Activated CD4-positive, alpha-beta T cell treated with anti-CD3 and anti-CD28 coated beads, Interleukin-2, amount 50 U/mL, for 4 hours (primary cell): ENCODE data around the gene UBE2V1.

Experiments
- DNase-seq, 2 experiments: peaks; one replicate each; pipeline ENCODE4 v3.0.0-alpha.2; 2020

The UBE2V1 gene

GRCh38 chr20:50042370-50043313 is 70.3 kb downstream of the UBE2V1 start:
- DNase-seq: no peak

- no peak for DNase-seq
These were observed 71.6 kb downstream of the UBE2V1 start for GRCh38 chr20:50041246-50041873.

GRCh38 chr20:50040432-50041245 is 72.3 kb downstream of the UBE2V1 start:
- no peak for DNase-seq

- no peak for DNase-seq
These were observed 73.1 kb downstream of the UBE2V1 start for GRCh38 chr20:50039706-50040431.

- DNase-seq: no peak
These were observed 74.4 kb downstream of the UBE2V1 start for GRCh38 chr20:50038574-50038991.

- DNase-seq: no peak
These were observed 74.8 kb downstream of the UBE2V1 start for GRCh38 chr20:50038169-50038568.

- no peak for DNase-seq
These were observed 75.4 kb downstream of the UBE2V1 start for GRCh38 chr20:50037575-50037974.

- no peak for DNase-seq
These were observed 75.8 kb downstream of the UBE2V1 start for GRCh38 chr20:50037123-50037522.

- no peak for DNase-seq
These were observed 76.2 kb downstream of the UBE2V1 start for GRCh38 chr20:50036703-50037102.

- DNase-seq: no peak
These were observed 78.3 kb downstream of the UBE2V1 start for GRCh38 chr20:50034567-50035180.

- no peak for DNase-seq
These were observed 79.8 kb downstream of the UBE2V1 start for GRCh38 chr20:50032955-50033666.
